ENCODE results near the gene FAM169A.

Gene FAM169A

GRCh38 chr5:74833537-74834266 lies 32.5 kb downstream of the FAM169A start:
- TF ChIP-seq CTCF (IDR thresholded peaks at IDR 0.05; ENCODE audit: insufficient read depth, low read depth, low read length, missing control alignments), result no peak
- no peak overlapping the region for H3K4me3 ChIP-seq (ENCODE audit: low read length)
- no peak for DNase-seq (ENCODE audit: low read depth)

DNA sequence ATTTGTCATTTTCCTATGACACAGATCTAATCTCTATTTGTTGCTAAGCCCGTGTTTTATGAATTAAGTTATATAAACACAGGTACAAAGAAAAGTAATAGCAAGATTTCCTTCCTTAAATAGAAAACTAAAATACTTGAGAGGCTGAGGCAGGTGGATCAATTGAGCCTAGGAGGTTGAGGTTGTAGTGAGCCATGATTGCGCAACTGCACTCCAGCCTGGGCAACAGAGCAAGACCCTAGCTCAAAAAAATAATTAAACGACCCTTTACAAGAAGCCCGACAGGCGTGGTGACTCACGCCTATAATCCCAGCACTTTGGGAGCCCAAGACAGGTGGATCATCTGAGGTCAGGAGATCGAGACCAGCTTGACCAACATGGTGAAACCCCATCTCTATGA lies 36.8 kb downstream of the FAM169A start:
- no peak overlapping the region for H3K4me3 ChIP-seq (ENCODE audit: low read length)
- no peak for TF ChIP-seq CTCF (IDR thresholded peaks at IDR 0.05; ENCODE audit: insufficient read depth, low read depth, low read length, missing control alignments)
- no peak for DNase-seq (ENCODE audit: low read depth)

DNA sequence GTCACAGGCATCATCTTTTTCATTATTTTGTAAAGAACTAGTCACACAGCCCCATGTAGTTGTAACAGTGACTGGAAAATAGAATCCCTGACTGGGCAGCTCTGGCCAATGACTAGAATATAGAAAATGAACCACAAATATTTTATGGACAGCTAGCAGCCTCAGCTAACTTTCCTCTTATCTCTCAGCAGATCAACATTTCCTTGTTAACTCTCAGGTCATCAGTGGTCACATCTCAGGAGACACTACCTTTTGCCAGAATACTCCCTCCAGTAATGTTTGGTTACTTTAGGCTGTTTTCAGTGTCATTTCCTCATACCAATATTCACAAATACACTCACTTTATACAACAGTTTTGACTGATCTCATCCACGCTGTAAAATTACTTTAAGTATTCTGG lies 43.9 kb downstream of the FAM169A start:
- no peak for TF ChIP-seq CTCF (IDR thresholded peaks at IDR 0.05; ENCODE audit: insufficient read depth, low read depth, low read length, missing control alignments)
- no peak for DNase-seq (ENCODE audit: low read depth)
- H3K4me3 ChIP-seq (ENCODE audit: low read length), result no peak overlapping the region

GRCh38 chr5:74816875-74817274 lies 49.3 kb downstream of the FAM169A start:
- no peak overlapping the region for H3K4me3 ChIP-seq (ENCODE audit: low read length)
- DNase-seq (ENCODE audit: low read depth), result no peak
- no peak for TF ChIP-seq CTCF (IDR thresholded peaks at IDR 0.05; ENCODE audit: insufficient read depth, low read depth, low read length, missing control alignments)

DNA sequence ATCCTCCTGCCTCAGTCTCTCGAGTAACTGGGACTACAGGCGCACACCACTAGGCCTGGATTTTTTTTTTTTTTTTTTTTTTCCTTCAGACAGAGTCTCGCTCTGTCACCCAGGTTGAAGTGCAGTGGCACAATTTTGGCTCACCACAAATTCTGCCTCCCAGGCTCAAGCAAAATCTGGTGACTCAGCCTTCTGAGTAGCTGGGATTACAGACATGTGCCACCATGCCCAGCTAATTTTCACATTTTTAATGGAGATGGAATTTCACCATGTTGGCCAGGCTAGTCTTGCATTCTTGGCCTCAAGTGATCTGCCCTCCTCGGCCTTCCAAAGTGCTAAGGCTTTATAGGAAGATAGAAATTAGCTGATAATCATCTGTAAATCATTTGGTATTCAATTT lies 55.3 kb downstream of the FAM169A start:
- no peak overlapping the region for H3K4me3 ChIP-seq (ENCODE audit: low read length)
- peak; percentile 94 for DNase-seq (ENCODE audit: low read depth)
- no peak for TF ChIP-seq CTCF (IDR thresholded peaks at IDR 0.05; ENCODE audit: insufficient read depth, low read depth, low read length, missing control alignments)

- no peak overlapping the region for H3K4me3 ChIP-seq (ENCODE audit: low read length)
- no peak for TF ChIP-seq CTCF (IDR thresholded peaks at IDR 0.05; ENCODE audit: insufficient read depth, low read depth, low read length, missing control alignments)
- peak; percentile 57 for DNase-seq (ENCODE audit: low read depth)
Observed at GRCh38 chr5:74801941-74802340, 64.2 kb downstream of the FAM169A start.

GRCh38 chr5:74801197-74801596 lies 65.0 kb downstream of the FAM169A start:
- TF ChIP-seq CTCF (IDR thresholded peaks at IDR 0.05; ENCODE audit: insufficient read depth, low read depth, low read length, missing control alignments), result no peak
- no peak for DNase-seq (ENCODE audit: low read depth)
- H3K4me3 ChIP-seq (ENCODE audit: low read length), result no peak overlapping the region

Measured in epithelial cell of esophagus (primary cell).